NB4 (cell line): ENCODE results near the gene ADPRH.

Source experiments
- CTCF ChIP-seq: IDR thresholded peaks from one replicate; pipeline ENCODE4 v1.5.1; 2012; ENCODE audit warnings: low read depth, low read length
- MAX ChIP-seq: IDR thresholded peaks from 2 replicates; pipeline ENCODE4 v1.6.1; 2011; ENCODE audit warnings: low read depth, low read length

GRCh38 chr3:119588112-119588511, 8.8 kb downstream of the ADPRH start:
- TF ChIP-seq CTCF, result no peak
- TF ChIP-seq MAX, result no peak
